Muscle layer of colon (tissue), 2 donors: ENCODE data around the gene GABRR2.
"Not testable (repeated sequence)": the region's sequence is repeated elsewhere in the genome, so short reads cannot be mapped to it uniquely, and the experiment has no call there.

Source experiments
- H3K27ac ChIP-seq: one replicate; pipeline ENCODE4 v1.7.0; 2013; ENCODE audit warnings: low read depth, mild to moderate bottlenecking, low read length, moderate library complexity
- H3K27me3 ChIP-seq, 2 donors: one replicate each; pipeline ENCODE4 v1.7.0; 2013; ENCODE audit warnings: low read length in 2 of 2, mild to moderate bottlenecking in 2 of 2; ENCODE audit not compliant: insufficient read depth in 2 of 2, control insufficient read depth in 1 of 2
- H3K36me3 ChIP-seq: one replicate; pipeline ENCODE4 v1.7.0; 2013; ENCODE audit warnings: mild to moderate bottlenecking, low read length; ENCODE audit not compliant: insufficient read depth
- H3K4me1 ChIP-seq: one replicate; pipeline ENCODE4 v1.7.0; 2013; ENCODE audit warnings: mild to moderate bottlenecking, low read length; ENCODE audit not compliant: insufficient read depth
- H3K4me3 ChIP-seq, 2 donors: one replicate each; pipeline ENCODE4 v1.7.0; 2013; ENCODE audit warnings: low read length in 2 of 2, low read depth in 1 of 2, mild to moderate bottlenecking in 1 of 2, moderate library complexity in 1 of 2
- H3K9ac ChIP-seq: one replicate; pipeline ENCODE4 v1.7.0; 2013; ENCODE audit warnings: low read length
- H3K9me3 ChIP-seq: one replicate; pipeline ENCODE4 v1.7.0; 2013; ENCODE audit warnings: mild to moderate bottlenecking, low read length
- donor health status: abdominal sarcoma.
- donor health status: Adenocarcinoma of cecum.

The GABRR2 gene

GRCh38 chr6:89302936-89303335 lies 12.2 kb downstream of the GABRR2 start:
- Histone ChIP-seq H3K4me1 (peaks cover 5% of the 10 kb centered on the region), H3K36me3 (no peaks in the 10 kb centered on the region), H3K4me3 (no peak overlapping the region)

GRCh38 chr6:89302195-89302770 lies 12.8 kb downstream of the GABRR2 start:
- Histone ChIP-seq H3K27me3 (no peaks in the 10 kb centered on the region), H3K4me1 (peaks cover 5% of the 10 kb centered on the region), H3K9ac (no peak overlapping the region), H3K9me3 (no peaks in the 10 kb centered on the region), H3K27ac (no peak overlapping the region), H3K4me3 (no peak overlapping the region), H3K36me3 (no peaks in the 10 kb centered on the region)

More at GRCh38 chr6:89302936-89303335, 12.2 kb downstream of the GABRR2 start:
- Histone ChIP-seq H3K9ac (no peak overlapping the region), H3K27ac (no peak overlapping the region), H3K9me3 (no peaks in the 10 kb centered on the region), H3K27me3 (no peaks in the 10 kb centered on the region)

- Histone ChIP-seq H3K27me3 (no peaks in the 10 kb centered on the region), H3K9me3 (no peaks in the 10 kb centered on the region), H3K27ac (no peak overlapping the region), H3K4me3 (no peak overlapping the region), H3K9ac (no peak overlapping the region), H3K36me3 (no peaks in the 10 kb centered on the region), H3K4me1 (peaks cover 5% of the 10 kb centered on the region)
Observed at GRCh38 chr6:89301586-89302194, 13.4 kb downstream of the GABRR2 start.

DNA sequence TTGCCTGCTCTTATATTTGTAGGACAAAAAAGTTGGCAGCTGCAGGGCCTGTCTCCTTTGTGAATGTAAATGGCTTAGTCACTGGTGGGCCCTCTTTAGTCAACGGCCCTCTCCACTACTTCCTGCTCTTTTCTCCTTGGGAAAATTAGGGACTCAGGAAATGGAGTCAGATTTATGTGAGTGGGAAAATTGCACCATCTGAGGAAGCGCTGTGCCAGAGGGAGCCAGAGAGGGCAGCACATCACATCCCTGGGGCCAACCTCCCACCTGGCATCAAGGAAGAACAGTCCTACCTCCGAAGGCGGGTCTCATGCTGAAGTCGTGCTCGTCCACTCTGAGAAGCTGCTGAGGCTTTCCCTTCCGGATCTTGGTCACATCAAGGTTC lies 15.6 kb downstream of the GABRR2 start:
- peaks cover 5% of the 10 kb centered on the region for H3K4me1 ChIP-seq
- no peak overlapping the region for H3K4me3 ChIP-seq
- no peak overlapping the region for H3K27ac ChIP-seq
- H3K9me3 ChIP-seq = no peaks in the 10 kb centered on the region
- H3K27me3 ChIP-seq = no peaks in the 10 kb centered on the region
- H3K9ac ChIP-seq = no peak overlapping the region
- no peaks in the 10 kb centered on the region for H3K36me3 ChIP-seq

GRCh38 chr6:89298680-89299465 lies 16.2 kb downstream of the GABRR2 start:
- H3K9ac ChIP-seq = no peak overlapping the region
- H3K9me3 ChIP-seq = no peaks in the 10 kb centered on the region
- no peaks in the 10 kb centered on the region for H3K27me3 ChIP-seq
- no peak overlapping the region for H3K4me3 ChIP-seq
- no peak overlapping the region for H3K27ac ChIP-seq
- peaks cover 5% of the 10 kb centered on the region for H3K4me1 ChIP-seq
- no peaks in the 10 kb centered on the region for H3K36me3 ChIP-seq

DNA sequence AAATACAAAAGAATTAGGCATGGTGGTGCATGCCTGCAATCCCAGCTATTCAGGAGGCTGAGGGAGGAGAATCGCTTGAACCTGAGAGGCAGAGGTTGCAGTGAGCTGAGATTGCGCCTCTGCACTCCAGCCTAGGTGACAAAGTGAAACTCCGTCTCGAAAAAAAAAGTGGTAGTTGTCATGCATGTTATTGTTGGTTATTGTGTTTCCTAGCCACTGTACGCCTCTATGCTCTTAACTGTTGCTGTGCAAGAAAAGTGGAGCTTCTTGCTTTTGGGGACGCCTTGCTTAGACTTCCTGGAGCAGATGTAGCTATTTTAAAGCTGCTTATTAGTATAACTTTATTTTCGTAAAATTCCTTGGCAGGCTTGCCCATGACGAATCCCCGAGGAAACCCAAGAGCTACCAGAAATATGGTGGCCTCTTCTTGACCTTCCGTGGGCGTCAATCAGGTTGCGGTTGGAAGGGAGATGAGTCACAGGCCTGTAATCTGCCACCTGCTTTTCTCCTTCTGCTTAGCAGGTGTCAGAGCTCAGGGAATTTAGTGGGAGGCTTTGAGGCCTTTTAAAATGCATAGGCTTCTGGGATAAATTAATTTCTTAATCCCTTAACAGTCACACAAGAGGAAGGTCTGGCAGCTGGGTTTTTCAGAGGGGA lies 17.3 kb downstream of the GABRR2 start:
- Histone ChIP-seq H3K27me3 (no peaks in the 10 kb centered on the region), H3K4me1 (peaks cover 5% of the 10 kb centered on the region), H3K9ac (no peak overlapping the region), H3K4me3 (no peak overlapping the region), H3K27ac (no peak overlapping the region), H3K9me3 (no peaks in the 10 kb centered on the region), H3K36me3 (no peaks in the 10 kb centered on the region)

GRCh38 chr6:89295981-89296380 lies 19.1 kb downstream of the GABRR2 start:
- Histone ChIP-seq H3K36me3 (no peaks in the 10 kb centered on the region), H3K4me3 (no peak overlapping the region), H3K9me3 (no peaks in the 10 kb centered on the region), H3K4me1 (peaks cover 5% of the 10 kb centered on the region), H3K27ac (no peak overlapping the region), H3K27me3 (no peaks in the 10 kb centered on the region), H3K9ac (no peak overlapping the region)

- not testable (repeated sequence) for H3K9me3 ChIP-seq, H3K27ac ChIP-seq, H3K36me3 ChIP-seq, H3K4me1 ChIP-seq, H3K4me3 ChIP-seq, H3K9ac ChIP-seq, H3K27me3 ChIP-seq
Observed at GRCh38 chr6:89295116-89295515, 20.0 kb downstream of the GABRR2 start.

DNA sequence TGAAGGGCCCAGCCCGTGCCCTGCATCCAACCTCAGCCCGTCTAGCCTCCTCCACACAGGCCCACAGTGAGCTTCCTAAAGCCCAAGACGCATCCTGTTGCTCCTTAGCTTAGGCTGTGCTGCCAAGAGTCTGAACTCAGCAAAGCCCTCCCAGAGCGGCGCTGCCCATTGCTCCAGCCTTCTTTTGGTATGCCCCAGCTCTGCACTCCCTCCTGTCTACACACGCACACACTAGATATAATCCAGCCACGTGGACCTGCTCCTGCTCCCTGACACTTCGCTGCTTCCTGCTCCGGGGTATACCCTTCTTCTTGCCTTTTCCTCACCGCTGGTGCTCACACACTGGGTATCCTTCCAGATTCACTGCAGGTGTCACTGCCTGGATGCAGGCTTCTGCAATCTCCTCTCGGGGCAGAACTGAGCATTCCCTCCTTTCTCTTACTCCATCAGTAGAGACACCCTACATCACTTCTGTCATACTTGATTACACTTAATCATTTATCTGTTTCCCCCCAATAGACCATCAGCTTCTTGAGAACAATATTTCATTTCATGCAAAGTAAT lies 23.8 kb downstream of the GABRR2 start:
- Histone ChIP-seq H3K4me1 (no peaks in the 10 kb centered on the region), H3K9ac (no peak overlapping the region), H3K27ac (no peak overlapping the region), H3K4me3 (no peak overlapping the region), H3K27me3 (no peaks in the 10 kb centered on the region), H3K36me3 (no peaks in the 10 kb centered on the region), H3K9me3 (no peaks in the 10 kb centered on the region)

GRCh38 chr6:89290401-89291155 lies 24.5 kb downstream of the GABRR2 start:
- Histone ChIP-seq H3K4me1 (no peaks in the 10 kb centered on the region), H3K4me3 (no peak overlapping the region), H3K27ac (no peak overlapping the region), H3K27me3 (no peaks in the 10 kb centered on the region), H3K9ac (no peak overlapping the region), H3K9me3 (no peaks in the 10 kb centered on the region), H3K36me3 (no peaks in the 10 kb centered on the region)

DNA sequence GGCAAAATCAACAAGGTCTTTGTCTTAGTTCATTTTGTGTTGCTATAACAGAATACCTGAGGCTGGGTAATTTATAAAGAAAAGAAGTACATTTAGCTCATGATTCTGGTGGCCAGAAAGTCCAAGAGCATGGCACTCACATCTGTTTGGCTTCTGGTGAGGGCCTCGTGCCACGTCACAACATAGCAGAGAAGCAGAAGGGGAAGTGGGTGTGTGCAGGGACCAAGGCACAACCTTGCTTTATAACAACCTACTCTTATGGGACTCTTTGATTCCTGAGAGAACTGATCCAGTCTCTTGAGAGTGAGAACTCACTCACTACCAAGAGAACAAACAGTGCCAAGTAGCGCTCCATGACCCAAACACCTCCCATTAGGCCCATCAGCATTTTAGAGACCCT lies 25.4 kb downstream of the GABRR2 start:
- no peak overlapping the region for H3K9ac ChIP-seq
- H3K9me3 ChIP-seq = no peaks in the 10 kb centered on the region
- no peaks in the 10 kb centered on the region for H3K36me3 ChIP-seq
- no peaks in the 10 kb centered on the region for H3K27me3 ChIP-seq
- no peak overlapping the region for H3K27ac ChIP-seq
- H3K4me3 ChIP-seq = no peak overlapping the region
- H3K4me1 ChIP-seq = no peaks in the 10 kb centered on the region
